ENCODE results near the gene ZNF420.
"Not testable (repeated sequence)": the region's sequence is repeated elsewhere in the genome, so short reads cannot be mapped to it uniquely, and the experiment has no call there.

ZNF420 gene

GRCh38 chr19:37077934-37078716, at the start of gene ZNF420:
ZNF420 (plus strand) TSS chr19:37078433; CDS start chr19:37089119, 10,686 bp downstream.
- peak; percentile 71 to 77 for DNase-seq (ENCODE audit: low read depth in 2 of 2)

DNA sequence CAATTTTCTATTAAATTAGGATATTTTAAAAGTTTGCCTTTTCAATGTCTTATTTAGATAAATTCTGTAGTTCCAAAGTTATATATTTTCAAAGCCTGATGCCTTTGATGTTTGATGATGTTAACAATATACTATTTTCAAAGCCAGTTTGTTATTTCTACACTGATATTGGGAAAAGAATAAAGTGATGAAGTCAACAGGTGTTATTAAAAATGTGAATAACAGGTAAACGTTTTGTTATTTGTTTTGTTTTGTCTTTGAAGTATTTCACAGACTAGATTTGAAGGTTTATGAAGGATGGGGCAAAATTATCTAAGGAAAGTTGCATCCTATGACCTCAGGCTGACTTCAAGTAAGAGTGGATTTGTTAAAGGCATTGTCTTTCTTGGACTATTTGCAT, 33.1 kb upstream of the ZNF420 start:
- no peak for DNase-seq (ENCODE audit: low read depth in 2 of 2)

DNA sequence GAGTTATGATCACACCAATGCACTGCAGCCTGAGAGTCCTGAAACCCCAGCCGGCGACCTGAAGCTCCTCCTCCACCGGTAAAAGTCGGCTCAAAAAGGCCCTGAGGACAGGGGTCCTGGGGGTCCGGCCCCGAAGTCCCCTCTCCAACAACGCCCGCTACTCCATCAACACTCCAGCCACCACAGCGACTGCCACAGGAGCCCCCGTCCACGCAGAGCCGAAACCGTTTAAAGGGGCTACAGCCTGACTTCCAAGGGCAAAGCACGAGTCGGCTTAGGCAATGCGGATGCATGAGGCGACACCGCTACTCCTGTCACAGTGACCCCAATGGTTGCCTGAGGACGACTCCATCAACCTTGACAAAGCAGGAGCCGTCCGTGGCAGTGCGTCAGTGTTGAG, 22.9 kb upstream of the ZNF420 start:
- DNase-seq (ENCODE audit: low read depth in 2 of 2) = no peak

- no peak for DNase-seq (ENCODE audit: low read depth in 2 of 2)
These were observed 21.5 kb upstream of the ZNF420 start for GRCh38 chr19:37056776-37057175.

DNA sequence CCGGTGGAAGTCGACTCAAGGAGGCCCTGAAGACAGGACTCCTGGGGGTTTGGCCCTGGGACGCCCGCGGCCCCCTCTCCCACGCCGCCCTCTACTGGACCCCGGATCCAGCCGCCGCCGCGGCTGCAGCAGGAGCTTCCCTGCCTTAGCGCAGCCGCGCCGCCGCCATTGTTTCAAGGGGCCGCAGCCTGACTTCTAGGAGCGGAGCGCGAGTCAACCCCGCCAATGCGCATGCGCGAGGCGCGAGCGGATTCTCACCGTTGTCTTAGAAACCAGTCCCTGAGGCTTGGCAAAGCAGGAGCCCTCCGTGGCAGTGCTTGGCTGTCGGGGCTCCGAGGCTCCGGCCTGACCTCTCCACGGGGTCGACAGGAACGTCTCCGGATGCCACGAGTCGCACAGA, 19.1 kb upstream of the ZNF420 start:
- DNase-seq (ENCODE audit: low read depth in 2 of 2) = no peak

DNA sequence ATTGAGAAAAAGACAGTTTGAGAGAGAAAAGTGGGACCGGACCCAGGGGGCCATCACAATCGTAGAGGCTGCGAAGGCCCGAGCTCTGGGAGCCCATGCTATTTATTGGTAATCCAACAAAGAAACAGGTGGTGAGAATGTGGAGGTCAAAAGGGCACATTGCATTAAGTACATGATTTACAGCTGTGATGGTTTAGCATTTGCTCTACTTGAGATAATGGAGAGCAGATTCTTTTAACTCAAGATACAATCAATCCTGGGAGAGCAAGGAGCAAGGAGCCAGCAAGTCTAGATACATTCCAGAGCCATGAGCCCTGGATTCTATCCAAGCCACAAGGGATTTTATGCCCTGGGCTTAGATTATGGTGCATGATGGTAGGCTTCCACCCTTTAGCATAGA, 13.3 kb upstream of the ZNF420 start:
- DNase-seq (ENCODE audit: low read depth in 2 of 2) = not testable (repeated sequence)

GRCh38 chr19:37074111-37074510, 4.1 kb upstream of the ZNF420 start:
- DNase-seq (ENCODE audit: low read depth in 2 of 2) = no peak

DNA sequence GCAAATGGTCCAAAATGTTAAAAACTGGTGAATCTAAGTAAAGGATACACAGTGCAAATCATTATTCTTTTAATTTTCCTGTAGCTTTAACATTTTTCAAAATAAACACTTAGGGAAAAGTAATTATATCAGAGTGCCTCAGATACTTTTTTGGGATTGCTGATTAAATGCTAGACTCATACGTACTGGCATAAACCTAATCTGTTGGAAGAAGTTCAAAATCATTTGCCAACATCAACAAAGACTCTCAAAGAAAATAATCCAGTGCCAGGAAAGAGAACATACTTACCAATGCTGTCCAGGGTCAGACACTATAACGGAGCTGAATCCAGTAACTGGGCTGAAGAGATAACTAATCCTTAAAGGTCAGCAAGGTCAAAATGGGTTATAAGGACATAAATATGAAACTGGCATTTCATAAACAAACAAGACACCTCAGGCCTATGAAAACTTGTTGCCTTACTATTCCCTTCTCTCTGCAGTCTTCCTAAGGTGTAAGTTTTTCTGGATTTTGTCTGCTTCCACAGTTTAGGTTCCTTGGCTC, 3.3 kb upstream of the ZNF420 start:
- DNase-seq (ENCODE audit: low read depth in 2 of 2) = no peak

DNA sequence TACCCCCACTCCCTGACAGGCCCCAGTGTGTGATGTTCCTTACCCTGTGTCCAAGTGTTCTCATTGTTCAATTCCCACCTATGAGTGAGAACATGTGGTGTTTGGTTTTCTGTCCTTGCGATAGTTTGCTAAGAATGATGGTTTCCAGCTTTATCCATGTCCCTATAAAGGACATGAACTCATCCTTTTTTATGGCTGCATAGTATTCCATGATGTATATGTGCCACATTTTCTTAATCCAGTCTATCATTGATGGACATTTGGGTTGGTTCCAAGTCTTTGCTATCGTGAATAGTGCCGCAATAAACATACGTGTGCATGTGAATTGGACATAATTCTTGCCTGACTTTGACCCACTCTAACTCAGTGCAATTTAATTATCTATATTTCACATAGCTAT, 1.7 kb upstream of the ZNF420 start:
- not testable (repeated sequence) for DNase-seq (ENCODE audit: low read depth in 2 of 2)

DNA sequence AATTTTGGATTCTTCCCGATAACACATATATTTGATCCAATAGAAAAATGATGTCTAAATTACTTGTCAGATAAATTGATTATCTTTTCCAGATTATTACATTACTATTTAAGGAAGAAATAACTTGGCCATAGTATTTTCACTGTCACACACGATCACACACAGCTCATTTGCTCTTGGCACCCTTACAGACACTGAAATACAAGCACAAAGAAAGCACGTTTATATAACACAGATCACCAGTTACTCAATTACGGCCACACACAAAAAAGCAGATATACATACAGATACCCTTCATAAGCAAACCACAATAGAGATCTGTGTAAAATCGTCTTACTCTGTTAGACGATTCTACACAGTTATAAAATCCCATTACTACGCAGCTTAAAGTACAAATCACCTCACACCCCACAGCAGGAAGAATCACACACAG, 716 bp upstream of the ZNF420 start:
- no peak for DNase-seq (ENCODE audit: low read depth in 2 of 2)

- no peak for DNase-seq (ENCODE audit: low read depth in 2 of 2)
These were observed 442 bp downstream of the ZNF420 start for GRCh38 chr19:37078717-37079032.

- no peak for DNase-seq (ENCODE audit: low read depth in 2 of 2)
These were observed 1.0 kb downstream of the ZNF420 start for GRCh38 chr19:37079238-37079637.

DNA sequence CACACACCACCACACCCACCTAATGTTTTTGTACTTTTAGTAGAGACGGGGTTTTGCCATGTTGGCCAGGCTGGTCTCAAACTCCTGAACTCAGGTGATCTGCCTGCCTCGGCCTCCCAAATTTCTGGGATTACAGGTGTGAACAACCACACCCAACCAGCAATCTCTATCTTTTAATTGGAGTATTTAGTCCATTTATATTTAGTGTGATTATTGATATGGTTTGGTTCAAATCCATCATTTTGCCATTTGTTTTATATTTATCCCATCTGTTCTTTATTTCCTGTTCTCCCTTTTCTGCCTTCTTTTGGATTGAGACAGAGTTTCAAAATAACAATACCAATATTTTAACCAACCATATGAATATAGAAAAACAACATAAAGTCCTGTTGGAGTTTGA, 4.1 kb downstream of the ZNF420 start:
- no peak for DNase-seq (ENCODE audit: low read depth in 2 of 2)

DNA sequence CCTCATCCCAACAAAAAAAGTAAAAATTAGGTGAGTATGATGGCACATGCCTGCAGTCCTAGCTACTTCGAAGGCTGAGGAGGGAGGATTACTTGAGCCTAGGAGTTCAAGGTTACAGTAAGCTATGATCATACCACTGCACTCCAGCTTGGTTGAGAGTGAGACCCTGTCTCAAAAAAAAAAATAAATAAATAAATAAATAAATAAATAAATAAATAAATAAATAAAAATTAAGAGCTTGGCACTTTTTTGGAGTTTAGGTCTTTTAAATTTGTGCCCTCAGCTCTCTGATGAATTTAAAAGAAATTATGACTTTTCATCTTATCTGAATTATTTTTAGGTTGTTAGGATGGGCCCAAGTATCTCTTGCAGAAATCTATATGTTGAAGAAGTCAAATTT, 8.9 kb downstream of the ZNF420 start:
- no peak for DNase-seq (ENCODE audit: low read depth in 2 of 2)

- DNase-seq (ENCODE audit: low read depth in 2 of 2) = no peak
These were observed 17.6 kb downstream of the ZNF420 start for GRCh38 chr19:37095859-37096258.

GRCh38 chr19:37098570-37098969, 20.3 kb downstream of the ZNF420 start:
- no peak for DNase-seq (ENCODE audit: low read depth in 2 of 2)

DNA sequence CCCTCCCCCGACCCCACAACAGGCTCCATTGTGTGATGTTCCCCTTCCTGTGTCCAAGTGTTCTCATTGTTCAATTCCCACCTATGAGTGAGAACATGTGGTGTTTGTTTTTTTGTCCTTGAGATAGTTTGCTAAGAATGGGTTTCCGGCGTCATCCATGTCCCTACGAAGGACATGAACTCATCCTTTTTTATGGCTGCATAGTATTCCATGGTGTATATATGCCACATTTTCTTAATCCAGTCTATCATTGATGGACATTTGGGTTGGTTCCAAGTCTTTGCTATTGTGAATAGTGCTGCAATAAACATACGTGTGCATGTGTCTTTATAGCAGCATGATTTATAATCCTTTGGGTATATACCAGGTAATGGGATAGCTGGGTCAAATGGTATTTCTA, 25.9 kb downstream of the ZNF420 start:
- DNase-seq (ENCODE audit: low read depth in 2 of 2) = not testable (repeated sequence)

DNA sequence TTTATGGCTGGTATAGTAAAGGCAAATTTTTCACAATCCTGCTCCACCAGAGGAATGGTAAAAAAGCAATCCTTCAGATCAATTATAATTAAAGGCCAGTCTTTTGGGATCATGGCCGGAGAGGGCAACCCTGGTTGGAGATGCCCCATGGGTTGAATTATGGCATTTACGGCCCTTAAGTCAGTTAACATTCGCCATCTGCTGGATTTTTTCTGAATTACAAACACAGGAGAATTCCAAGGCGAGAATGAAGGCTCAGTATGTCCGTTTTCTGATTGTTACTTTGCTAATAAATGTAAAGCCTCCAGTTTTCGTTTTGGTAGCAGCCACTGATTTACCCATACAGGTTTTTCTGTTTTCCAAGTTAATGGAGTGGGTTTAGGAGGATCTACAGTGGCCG, 33.5 kb downstream of the ZNF420 start:
- not testable (repeated sequence) for DNase-seq (ENCODE audit: low read depth in 2 of 2)

GRCh38 chr19:37114001-37114400, 35.8 kb downstream of the ZNF420 start:
- no peak for DNase-seq (ENCODE audit: low read depth in 2 of 2)

DNA sequence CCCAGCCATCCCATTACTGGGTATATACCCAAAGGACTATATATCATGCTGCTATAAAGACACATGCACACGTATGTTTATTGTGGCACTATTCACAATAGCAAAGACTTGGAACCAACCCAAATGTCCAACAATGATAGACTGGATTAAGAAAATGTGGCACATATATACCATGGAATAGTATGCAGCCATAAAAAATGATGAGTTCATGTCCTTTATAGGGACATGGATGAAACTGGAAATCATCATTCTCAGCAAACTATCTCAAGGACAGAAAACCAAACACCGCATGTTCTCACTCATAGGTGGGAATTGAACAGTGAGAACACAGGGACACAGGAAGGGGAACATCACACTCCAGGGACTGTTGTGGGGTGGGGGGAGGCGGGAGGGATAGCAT, 43.9 kb downstream of the ZNF420 start:
- not testable (repeated sequence) for DNase-seq (ENCODE audit: low read depth in 2 of 2)

DNA sequence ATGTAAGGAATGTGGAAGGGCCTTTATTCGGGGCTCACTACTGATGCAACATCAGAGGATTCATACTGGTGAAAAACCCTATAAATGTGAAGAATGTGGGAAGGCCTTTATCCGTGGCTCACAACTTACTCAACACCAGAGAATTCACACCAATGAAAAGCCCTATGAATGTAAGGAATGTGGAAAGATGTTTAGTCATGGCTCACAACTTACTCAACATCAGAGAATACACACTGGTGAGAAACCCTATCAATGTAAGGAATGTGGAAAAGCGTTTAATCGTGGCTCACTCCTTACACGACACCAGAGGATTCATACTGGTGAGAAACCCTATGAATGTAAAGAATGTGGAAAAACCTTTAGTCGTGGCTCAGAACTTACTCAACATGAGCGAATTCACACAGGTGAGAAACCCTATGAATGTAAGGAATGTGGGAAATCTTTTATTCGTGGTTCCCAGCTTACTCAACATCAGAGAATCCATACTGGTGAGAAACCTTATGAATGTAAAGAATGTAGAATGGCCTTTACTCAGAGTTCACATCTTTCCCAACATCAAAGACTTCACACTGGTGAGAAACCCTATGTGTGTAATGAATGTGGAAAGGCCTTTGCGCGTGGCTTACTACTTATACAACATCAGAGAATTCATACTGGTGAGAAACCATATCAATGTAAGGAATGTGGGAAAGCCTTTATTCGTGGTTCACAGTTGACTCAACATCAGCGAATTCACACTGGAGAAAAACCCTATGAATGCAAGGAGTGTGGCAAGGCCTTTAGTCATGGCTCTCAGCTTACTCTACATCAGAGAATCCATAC, 50.0 kb downstream of the ZNF420 start:
- no peak for DNase-seq (ENCODE audit: low read depth in 2 of 2)

- DNase-seq (ENCODE audit: low read depth in 2 of 2) = no peak
These were observed 50.6 kb downstream of the ZNF420 start for GRCh38 chr19:37128821-37129177.

DNA sequence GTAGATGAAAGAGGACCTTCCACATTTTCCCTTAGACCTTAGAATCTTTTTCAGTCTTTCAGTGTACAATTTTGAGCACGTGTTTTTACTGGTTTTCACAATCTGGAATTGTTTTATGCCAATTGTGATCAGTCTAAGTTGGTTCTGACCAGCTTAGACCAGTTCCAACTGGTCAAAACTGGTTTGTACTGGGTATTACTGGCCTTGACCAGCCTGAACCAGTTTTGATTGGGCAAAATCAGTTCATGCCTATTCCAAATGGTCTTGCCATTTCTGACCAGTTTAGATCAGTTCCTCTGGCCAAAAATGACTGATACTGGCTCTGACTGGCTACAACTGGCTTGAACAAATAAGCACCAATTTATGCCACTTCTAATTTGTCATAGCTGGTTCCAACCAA, 57.9 kb downstream of the ZNF420 start:
- no peak for DNase-seq (ENCODE audit: low read depth in 2 of 2)

Data from stimulated activated CD4-positive, alpha-beta T cell treated with anti-CD3 and anti-CD28 coated beads, Interleukin-1b, Interleukin-23, amount 100 ng/mL, for 4 hours (primary cell).